LNCAP (cell line): ENCODE data around the gene EPS8.

Source experiments
- TF ChIP-seq, protein P1 (sequence below): fragments of 450-650 bp; IDR thresholded peaks from 2 replicates; pipeline ENCODE4 v1.5.1; 2017; ENCODE audit warnings: mild to moderate bottlenecking

The EPS8 gene

GRCh38 chr12:15629108-15629507 is 160.1 kb downstream of the EPS8 start:
- TF ChIP-seq, protein P1, sequence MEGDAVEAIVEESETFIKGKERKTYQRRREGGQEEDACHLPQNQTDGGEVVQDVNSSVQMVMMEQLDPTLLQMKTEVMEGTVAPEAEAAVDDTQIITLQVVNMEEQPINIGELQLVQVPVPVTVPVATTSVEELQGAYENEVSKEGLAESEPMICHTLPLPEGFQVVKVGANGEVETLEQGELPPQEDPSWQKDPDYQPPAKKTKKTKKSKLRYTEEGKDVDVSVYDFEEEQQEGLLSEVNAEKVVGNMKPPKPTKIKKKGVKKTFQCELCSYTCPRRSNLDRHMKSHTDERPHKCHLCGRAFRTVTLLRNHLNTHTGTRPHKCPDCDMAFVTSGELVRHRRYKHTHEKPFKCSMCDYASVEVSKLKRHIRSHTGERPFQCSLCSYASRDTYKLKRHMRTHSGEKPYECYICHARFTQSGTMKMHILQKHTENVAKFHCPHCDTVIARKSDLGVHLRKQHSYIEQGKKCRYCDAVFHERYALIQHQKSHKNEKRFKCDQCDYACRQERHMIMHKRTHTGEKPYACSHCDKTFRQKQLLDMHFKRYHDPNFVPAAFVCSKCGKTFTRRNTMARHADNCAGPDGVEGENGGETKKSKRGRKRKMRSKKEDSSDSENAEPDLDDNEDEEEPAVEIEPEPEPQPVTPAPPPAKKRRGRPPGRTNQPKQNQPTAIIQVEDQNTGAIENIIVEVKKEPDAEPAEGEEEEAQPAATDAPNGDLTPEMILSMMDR = no peak

GRCh38 chr12:15627995-15628945 is 160.9 kb downstream of the EPS8 start:
- TF ChIP-seq, protein P1 = no peak

- TF ChIP-seq, protein P1 = no peak
These were observed 164.1 kb downstream of the EPS8 start for GRCh38 chr12:15625075-15625474.

GRCh38 chr12:15620741-15621539 is 168.2 kb downstream of the EPS8 start:
- TF ChIP-seq, protein P1 = no peak

DNA sequence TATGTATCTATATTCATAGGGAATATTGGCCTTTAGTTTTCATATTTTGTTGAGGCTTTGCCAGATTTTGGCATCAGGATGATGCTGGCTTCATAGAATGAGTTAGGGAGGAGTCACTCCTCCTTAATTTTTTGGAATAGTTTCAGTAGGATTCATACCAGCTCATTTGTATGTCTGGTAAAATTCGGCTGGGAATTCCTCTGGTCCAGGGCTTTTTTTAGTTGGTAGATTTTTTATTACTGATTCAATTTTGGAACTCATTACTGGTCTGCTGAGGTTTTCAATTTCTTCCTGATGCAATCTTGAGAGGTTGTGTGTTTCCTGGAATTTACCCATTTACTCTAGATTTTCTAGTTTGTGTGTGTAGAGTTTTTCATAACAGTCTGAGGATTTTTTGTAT is 175.2 kb downstream of the EPS8 start:
- TF ChIP-seq, protein P1 = no peak

- TF ChIP-seq, protein P1 = no peak
These were observed 180.2 kb downstream of the EPS8 start for GRCh38 chr12:15608941-15609340.

GRCh38 chr12:15608406-15608805 is 180.8 kb downstream of the EPS8 start:
- TF ChIP-seq, protein P1 = no peak
